ENCODE results near the gene SLC24A3.

SLC24A3 gene

DNA sequence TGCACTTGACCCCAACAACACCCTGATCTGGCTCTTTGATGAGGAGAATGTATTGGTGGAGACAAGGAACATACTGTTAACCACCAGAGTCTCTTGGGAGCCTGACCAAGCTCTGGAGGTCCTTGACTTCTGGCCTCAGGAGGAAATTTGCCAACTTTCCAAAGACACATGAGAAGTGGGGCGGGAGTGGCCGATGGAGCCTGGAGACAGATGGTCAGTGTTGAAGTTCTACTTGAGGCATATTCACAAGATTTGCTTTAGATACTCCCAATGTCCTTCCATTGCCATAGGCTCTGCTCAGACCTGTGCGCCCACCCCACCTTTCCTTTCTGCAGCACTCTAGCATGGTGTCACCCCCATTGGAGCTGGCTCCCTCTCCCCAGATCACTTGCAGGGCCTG is 241.0 kb downstream of the SLC24A3 start:
- H3K4me1 ChIP-seq (ENCODE audit: control insufficient read depth, insufficient read depth, low read length), result peaks cover 29% of the 10 kb centered on the region
- no peak overlapping the region for H3K27ac ChIP-seq (ENCODE audit: low read depth, low read length)
- no peaks in the 10 kb centered on the region for H3K27me3 ChIP-seq (ENCODE audit: control insufficient read depth, insufficient read depth, low read length)
- no peak overlapping the region for H3K9ac ChIP-seq (ENCODE audit: low read length)
- no peak overlapping the region for H3K4me3 ChIP-seq (ENCODE audit: low read length)
- no peaks in the 10 kb centered on the region for H3K36me3 ChIP-seq (ENCODE audit: control insufficient read depth, insufficient read depth, low read length)

GRCh38 chr20:19453862-19454261 is 241.4 kb downstream of the SLC24A3 start:
- Histone ChIP-seq H3K27me3 (ENCODE audit: control insufficient read depth, insufficient read depth, low read length) (no peaks in the 10 kb centered on the region), H3K4me3 (ENCODE audit: low read length) (no peak overlapping the region), H3K4me1 (ENCODE audit: control insufficient read depth, insufficient read depth, low read length) (peaks cover 28% of the 10 kb centered on the region), H3K9ac (ENCODE audit: low read length) (no peak overlapping the region), H3K36me3 (ENCODE audit: control insufficient read depth, insufficient read depth, low read length) (no peaks in the 10 kb centered on the region), H3K27ac (ENCODE audit: low read depth, low read length) (no peak overlapping the region)

DNA sequence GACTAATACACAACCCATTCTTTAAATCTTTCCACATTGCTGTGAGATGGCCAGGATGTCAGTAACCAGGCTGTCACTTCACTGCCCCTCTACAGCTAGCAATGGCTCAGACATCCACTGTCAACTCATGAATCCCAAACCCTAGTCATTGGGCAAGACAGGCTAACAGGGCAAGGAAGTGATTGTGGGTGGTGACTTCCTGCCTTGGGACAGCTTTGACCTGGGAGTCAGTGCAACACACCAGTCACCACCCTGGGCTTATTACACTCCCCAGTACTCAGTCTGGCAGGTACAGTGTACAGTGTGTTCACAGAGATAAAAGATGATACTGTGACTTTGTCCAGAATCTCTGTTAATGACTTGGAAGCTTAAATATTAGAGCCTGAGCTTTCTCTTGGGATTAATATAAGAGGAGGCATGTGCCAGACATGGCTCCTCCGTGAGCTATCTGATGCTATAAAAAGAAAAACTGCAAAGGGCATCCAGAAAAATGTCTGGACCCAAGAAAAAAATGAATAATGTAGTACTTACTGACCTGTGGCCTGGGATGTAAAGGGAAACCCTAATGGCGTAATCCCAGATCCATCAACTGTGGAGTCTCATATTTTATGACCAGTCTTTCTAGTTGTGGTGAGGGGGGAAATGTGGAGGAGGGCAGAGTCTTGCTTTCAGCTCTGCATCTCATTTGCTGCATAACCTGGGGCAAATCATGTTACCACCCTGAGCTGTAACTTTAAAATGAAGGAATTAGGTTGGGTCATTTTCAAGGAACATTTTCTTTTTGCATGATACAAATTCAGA is 244.4 kb downstream of the SLC24A3 start:
- no peak overlapping the region for H3K4me3 ChIP-seq (ENCODE audit: low read length)
- no peaks in the 10 kb centered on the region for H3K36me3 ChIP-seq (ENCODE audit: control insufficient read depth, insufficient read depth, low read length)
- no peak overlapping the region for H3K27ac ChIP-seq (ENCODE audit: low read depth, low read length)
- peaks cover 9% of the 10 kb centered on the region for H3K4me1 ChIP-seq (ENCODE audit: control insufficient read depth, insufficient read depth, low read length)
- H3K27me3 ChIP-seq (ENCODE audit: control insufficient read depth, insufficient read depth, low read length), result no peaks in the 10 kb centered on the region
- no peak overlapping the region for H3K9ac ChIP-seq (ENCODE audit: low read length)

- no peak overlapping the region for H3K27ac ChIP-seq (ENCODE audit: low read depth, low read length)
Observed at GRCh38 chr20:19457611-19458010, 245.2 kb downstream of the SLC24A3 start.

DNA sequence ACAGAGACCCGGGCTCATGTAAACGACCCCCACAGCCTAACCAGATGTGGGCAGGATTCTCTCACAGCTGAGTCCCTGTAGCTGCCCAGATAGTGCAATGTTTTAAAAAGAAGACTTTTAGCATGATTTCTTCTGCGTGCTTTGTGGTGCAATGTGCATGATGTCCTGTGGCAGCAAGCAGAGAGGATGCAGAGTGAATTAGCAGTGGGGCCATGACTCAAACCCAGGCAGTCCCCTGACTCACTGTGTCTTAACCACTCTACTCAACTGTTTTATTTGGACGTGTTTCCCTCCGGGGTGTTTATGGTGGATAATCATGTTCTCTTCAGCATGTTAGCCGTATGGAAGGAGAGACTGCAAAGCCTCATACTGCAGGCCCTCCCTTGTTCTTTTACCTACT is 247.9 kb downstream of the SLC24A3 start:
- no peak overlapping the region for H3K27ac ChIP-seq (ENCODE audit: low read depth, low read length)
- no peaks in the 10 kb centered on the region for H3K27me3 ChIP-seq (ENCODE audit: control insufficient read depth, insufficient read depth, low read length)
- no peak overlapping the region for H3K9ac ChIP-seq (ENCODE audit: low read length)
- no peaks in the 10 kb centered on the region for H3K36me3 ChIP-seq (ENCODE audit: control insufficient read depth, insufficient read depth, low read length)
- H3K4me3 ChIP-seq (ENCODE audit: low read length), result no peak overlapping the region
- peaks cover 2% of the 10 kb centered on the region for H3K4me1 ChIP-seq (ENCODE audit: control insufficient read depth, insufficient read depth, low read length)

More at GRCh38 chr20:19457611-19458010, 245.2 kb downstream of the SLC24A3 start:
- Histone ChIP-seq H3K27me3 (ENCODE audit: control insufficient read depth, insufficient read depth, low read length) (no peaks in the 10 kb centered on the region), H3K4me3 (ENCODE audit: low read length) (no peak overlapping the region), H3K36me3 (ENCODE audit: control insufficient read depth, insufficient read depth, low read length) (no peaks in the 10 kb centered on the region), H3K4me1 (ENCODE audit: control insufficient read depth, insufficient read depth, low read length) (peaks cover 3% of the 10 kb centered on the region), H3K9ac (ENCODE audit: low read length) (no peak overlapping the region)

- Histone ChIP-seq H3K27me3 (ENCODE audit: control insufficient read depth, insufficient read depth, low read length) (no peaks in the 10 kb centered on the region), H3K4me3 (ENCODE audit: low read length) (no peak overlapping the region), H3K9ac (ENCODE audit: low read length) (no peak overlapping the region), H3K4me1 (ENCODE audit: control insufficient read depth, insufficient read depth, low read length) (no peaks in the 10 kb centered on the region), H3K27ac (ENCODE audit: low read depth, low read length) (no peak overlapping the region), H3K36me3 (ENCODE audit: control insufficient read depth, insufficient read depth, low read length) (no peaks in the 10 kb centered on the region)
Observed at GRCh38 chr20:19462491-19462890, 250.0 kb downstream of the SLC24A3 start.

DNA sequence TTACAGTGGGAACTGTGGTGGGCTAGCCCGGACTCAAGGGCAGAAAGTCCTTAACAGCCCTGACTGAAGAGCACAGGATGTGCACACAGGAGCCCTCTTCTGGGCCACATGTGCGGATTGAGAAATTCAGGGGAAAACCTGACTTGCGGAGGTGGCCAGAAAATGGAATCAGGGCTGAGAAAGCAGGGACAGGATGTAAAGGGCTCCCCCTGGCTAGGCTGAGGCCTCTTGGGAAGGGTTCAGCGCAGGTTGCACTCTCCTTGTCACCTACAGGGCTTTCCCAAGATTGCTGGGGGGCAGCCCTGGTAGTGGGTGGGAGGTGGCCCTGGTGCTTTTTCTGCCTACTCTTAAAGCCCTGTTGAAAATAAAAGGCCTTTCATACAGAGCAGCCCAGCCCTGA is 251.2 kb downstream of the SLC24A3 start:
- no peaks in the 10 kb centered on the region for H3K36me3 ChIP-seq (ENCODE audit: control insufficient read depth, insufficient read depth, low read length)
- H3K27ac ChIP-seq (ENCODE audit: low read depth, low read length), result no peak overlapping the region
- H3K4me3 ChIP-seq (ENCODE audit: low read length), result no peak overlapping the region
- no peaks in the 10 kb centered on the region for H3K27me3 ChIP-seq (ENCODE audit: control insufficient read depth, insufficient read depth, low read length)
- H3K9ac ChIP-seq (ENCODE audit: low read length), result no peak overlapping the region
- no peaks in the 10 kb centered on the region for H3K4me1 ChIP-seq (ENCODE audit: control insufficient read depth, insufficient read depth, low read length)

DNA sequence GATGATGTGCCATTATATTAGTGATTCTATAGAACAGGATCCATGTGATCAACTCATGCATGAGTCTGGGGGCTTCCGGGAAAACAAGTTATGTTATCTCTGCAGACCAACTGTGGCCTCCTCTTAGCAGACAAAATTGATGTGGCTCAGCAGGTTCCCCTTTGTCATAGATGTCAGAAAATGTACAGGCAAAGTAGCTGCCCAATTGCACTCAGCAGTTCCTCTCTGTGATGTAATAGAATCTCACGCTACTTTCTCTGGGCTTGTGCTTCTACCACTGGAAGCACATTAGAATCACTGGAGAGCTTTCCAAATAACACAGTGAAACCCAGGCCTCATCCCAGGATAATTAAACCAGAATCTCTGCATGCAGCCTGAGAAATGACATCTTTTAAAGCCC is 253.1 kb downstream of the SLC24A3 start:
- Histone ChIP-seq H3K27me3 (ENCODE audit: control insufficient read depth, insufficient read depth, low read length) (no peaks in the 10 kb centered on the region), H3K4me3 (ENCODE audit: low read length) (no peak overlapping the region), H3K4me1 (ENCODE audit: control insufficient read depth, insufficient read depth, low read length) (no peaks in the 10 kb centered on the region), H3K36me3 (ENCODE audit: control insufficient read depth, insufficient read depth, low read length) (no peaks in the 10 kb centered on the region), H3K9ac (ENCODE audit: low read length) (no peak overlapping the region), H3K27ac (ENCODE audit: low read depth, low read length) (no peak overlapping the region)

DNA sequence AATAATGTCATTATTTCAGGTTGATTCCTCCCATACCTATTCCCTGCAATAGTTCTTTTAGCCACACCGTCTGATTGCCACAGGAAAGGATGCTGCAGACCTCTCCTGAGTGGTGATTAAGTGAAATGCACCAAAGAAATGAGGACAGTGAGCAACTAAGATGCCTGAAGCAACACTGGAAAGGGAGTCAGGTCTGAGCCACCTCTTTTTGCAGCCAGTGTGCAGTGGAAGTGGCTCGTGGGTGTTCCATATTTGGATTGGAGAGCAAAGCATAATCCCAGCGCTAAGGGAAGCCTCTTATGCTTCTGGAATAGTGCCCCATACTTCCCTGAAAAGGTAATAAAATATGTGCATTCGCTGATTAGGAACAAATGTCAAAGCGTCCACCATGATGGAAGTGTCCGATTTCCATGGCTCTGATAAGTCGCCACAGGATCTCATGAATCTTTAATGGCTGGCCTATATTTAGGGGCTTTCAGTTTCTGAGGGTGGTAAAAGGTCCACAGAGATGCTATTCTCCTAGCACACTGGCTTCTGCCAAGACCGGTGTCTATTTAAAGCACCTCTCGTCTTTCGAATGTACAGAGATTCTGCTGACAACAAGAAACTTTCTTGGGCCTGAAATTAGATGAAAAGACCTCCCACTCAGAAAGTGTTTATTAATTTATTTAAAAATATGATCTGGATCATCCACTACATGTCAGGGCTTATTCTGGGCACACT is 253.9 kb downstream of the SLC24A3 start:
- Histone ChIP-seq H3K4me3 (ENCODE audit: low read length) (no peak overlapping the region), H3K27ac (ENCODE audit: low read depth, low read length) (no peak overlapping the region), H3K4me1 (ENCODE audit: control insufficient read depth, insufficient read depth, low read length) (no peaks in the 10 kb centered on the region), H3K9ac (ENCODE audit: low read length) (no peak overlapping the region), H3K27me3 (ENCODE audit: control insufficient read depth, insufficient read depth, low read length) (no peaks in the 10 kb centered on the region), H3K36me3 (ENCODE audit: control insufficient read depth, insufficient read depth, low read length) (no peaks in the 10 kb centered on the region)

DNA sequence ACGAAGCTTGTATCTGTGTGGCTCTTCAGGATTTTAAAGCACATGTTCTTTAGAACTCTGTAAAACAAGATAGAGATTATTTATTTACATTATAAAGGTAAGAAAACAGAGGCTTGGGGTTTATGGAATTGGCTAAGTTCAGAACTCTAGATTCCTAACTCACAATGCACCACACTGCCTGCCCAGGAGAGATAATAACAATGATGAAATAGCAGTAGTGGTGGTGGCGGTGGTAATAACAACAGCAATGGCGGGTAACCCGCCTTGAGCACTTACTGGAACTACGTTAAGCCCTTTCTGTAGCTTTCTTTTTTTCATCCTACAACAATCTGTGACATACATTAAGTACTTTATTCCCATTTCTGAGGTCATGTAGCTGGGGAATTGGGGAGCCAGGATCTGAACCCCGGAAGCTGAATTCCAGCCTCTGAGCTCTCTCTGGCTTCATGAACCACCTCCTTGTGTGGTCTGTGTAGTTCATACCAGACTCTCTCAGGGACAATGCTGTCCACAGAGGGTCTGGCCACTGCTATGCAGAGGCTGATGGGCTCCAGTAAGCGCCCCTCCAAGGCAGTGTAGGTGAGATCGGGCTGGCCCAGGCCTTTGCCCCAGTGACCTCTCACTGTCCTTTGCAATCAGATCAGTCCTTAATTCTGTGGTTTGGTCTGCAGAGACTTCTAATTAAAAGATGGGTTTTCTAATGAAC is 260.9 kb downstream of the SLC24A3 start:
- Histone ChIP-seq H3K4me1 (ENCODE audit: control insufficient read depth, insufficient read depth, low read length) (no peaks in the 10 kb centered on the region), H3K36me3 (ENCODE audit: control insufficient read depth, insufficient read depth, low read length) (no peaks in the 10 kb centered on the region), H3K9ac (ENCODE audit: low read length) (no peak overlapping the region), H3K27ac (ENCODE audit: low read depth, low read length) (no peak overlapping the region), H3K27me3 (ENCODE audit: control insufficient read depth, insufficient read depth, low read length) (no peaks in the 10 kb centered on the region), H3K4me3 (ENCODE audit: low read length) (no peak overlapping the region)

- Histone ChIP-seq H3K36me3 (ENCODE audit: control insufficient read depth, insufficient read depth, low read length) (no peaks in the 10 kb centered on the region), H3K27ac (ENCODE audit: low read depth, low read length) (no peak overlapping the region), H3K9ac (ENCODE audit: low read length) (no peak overlapping the region), H3K4me3 (ENCODE audit: low read length) (no peak overlapping the region), H3K4me1 (ENCODE audit: control insufficient read depth, insufficient read depth, low read length) (no peaks in the 10 kb centered on the region), H3K27me3 (ENCODE audit: control insufficient read depth, insufficient read depth, low read length) (no peaks in the 10 kb centered on the region)
Observed at GRCh38 chr20:19473922-19474286, 261.5 kb downstream of the SLC24A3 start.

- H3K9ac ChIP-seq (ENCODE audit: low read length), result no peak overlapping the region
- no peak overlapping the region for H3K27ac ChIP-seq (ENCODE audit: low read depth, low read length)
- no peaks in the 10 kb centered on the region for H3K4me1 ChIP-seq (ENCODE audit: control insufficient read depth, insufficient read depth, low read length)
- no peak overlapping the region for H3K4me3 ChIP-seq (ENCODE audit: low read length)
- no peaks in the 10 kb centered on the region for H3K36me3 ChIP-seq (ENCODE audit: control insufficient read depth, insufficient read depth, low read length)
- H3K27me3 ChIP-seq (ENCODE audit: control insufficient read depth, insufficient read depth, low read length), result no peaks in the 10 kb centered on the region
Observed at GRCh38 chr20:19478320-19478895, 266.0 kb downstream of the SLC24A3 start.

Data from rectal smooth muscle tissue (tissue), 1 donor.